NOMO-1 treated with dmso at 0.1 percent for 144 hours (cell line): ENCODE measurements around the gene XXYLT1.
"Not testable (repeated sequence)": the region's sequence is repeated elsewhere in the genome, so short reads cannot be mapped to it uniquely, and the experiment has no call there.

Experiments used
- DNase-seq: peaks from one replicate; lab custom pipeline; 2025; ENCODE audit not compliant: unreplicated experiment; lab: John Stamatoyannopoulos, UW

Gene XXYLT1, protein sequence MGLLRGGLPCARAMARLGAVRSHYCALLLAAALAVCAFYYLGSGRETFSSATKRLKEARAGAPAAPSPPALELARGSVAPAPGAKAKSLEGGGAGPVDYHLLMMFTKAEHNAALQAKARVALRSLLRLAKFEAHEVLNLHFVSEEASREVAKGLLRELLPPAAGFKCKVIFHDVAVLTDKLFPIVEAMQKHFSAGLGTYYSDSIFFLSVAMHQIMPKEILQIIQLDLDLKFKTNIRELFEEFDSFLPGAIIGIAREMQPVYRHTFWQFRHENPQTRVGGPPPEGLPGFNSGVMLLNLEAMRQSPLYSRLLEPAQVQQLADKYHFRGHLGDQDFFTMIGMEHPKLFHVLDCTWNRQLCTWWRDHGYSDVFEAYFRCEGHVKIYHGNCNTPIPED

DNA sequence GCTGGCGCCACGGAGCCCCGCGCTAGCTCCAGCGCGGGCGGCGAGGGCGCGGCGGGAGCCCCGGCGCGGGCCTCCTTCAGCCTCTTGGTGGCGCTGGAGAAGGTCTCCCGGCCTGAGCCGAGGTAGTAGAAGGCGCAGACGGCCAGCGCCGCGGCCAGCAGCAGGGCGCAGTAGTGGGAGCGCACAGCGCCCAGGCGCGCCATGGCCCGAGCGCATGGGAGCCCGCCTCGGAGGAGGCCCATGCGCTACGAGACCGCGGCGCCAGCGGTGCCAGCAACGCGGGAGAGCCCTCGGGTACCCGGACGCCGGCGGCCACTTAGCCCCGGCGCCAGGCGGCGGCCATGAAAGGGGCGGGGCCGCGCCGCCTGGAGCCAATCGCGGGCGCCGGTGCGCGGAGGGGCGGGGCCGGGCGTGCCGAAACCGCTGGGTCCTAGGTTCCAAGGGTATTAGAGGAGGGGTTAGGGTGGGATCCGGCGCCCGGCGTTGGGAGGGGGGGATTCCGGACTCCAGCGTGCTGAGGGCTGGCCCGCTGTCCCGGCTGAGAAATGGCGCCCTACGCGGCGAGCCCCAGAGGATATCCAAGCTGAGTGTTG lies at the start of gene XXYLT1:
Gene XXYLT1, minus strand, starts transcription at position 343 of the 593 bp plus-strand sequence. Its CDS starts 101 bp downstream, at position 242.
- peak; percentile 88 for DNase-seq

DNA sequence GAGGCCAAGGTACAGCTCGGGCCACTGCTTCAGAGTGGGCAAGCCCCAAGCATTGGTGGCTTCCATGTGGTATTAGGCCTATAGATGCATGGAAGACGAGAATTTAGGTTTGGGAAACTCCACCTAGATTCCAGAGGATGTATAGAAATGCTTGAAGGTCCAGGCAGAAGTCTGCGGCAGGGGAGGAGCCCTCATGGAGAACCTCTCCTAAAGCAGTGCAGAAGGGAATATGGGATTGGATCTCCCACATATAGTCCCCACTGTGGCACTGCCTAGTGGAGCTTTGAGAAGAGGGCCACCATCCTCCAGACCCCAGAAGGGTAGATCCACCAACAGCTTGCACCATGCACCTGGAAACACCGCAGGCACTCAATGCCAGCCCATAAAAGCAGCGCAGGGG lies 48.1 kb upstream of the XXYLT1 start:
- no peak for DNase-seq

DNA sequence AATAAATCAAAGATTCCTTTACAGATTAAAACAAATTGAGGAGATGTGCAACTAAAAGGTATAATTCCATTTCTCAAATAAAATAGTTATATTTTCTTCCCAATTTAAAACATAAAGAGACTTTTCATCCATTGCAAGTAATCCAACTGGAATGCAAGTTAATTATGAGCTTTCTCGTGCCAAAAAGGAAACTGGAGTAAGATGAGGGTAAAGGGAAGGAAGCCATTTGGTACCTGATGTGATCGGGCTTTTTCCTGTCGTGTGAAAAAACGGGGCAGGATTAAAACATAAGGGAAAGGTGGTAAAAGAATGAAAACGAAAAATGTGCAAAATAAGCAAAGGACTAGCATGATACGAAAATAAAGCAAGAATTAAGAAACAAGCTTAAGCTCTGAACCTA lies 41.8 kb upstream of the XXYLT1 start:
- no peak for DNase-seq

DNA sequence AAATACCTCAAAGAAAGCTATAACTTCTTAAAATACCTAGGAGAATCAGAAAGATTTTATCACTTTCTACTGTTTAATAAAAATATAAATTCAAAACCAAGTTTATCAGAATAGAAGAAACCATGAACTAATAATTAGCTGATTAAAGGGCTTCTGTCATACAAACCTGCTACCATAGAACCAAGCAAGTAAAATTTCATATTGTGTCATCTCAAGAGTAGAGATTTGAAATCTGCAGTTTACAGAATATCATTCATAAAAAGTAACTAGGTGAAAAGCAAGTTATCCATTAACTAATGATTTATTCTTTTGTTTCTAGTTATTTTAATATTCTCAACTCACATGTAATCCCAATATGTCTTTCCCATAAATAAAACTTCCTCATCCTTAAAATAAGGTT lies 36.8 kb upstream of the XXYLT1 start:
- DNase-seq: no peak

DNA sequence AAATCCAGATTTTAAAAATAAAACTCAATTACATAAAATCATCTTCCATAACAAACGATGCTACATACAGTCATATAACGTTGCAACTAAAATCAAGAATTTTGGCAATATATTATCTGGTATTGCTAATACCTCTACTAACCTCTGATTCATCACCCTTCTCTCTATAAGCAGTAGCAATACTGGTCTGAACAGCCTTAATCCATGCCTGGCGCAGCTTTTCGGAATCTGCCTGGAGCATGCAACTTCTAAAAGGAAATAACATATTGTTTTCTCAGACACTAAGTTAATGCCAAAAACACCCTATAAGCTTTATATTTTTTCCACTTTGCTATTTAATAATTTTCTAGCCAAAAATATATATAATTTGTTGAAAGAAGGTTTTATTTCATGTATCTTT lies 35.4 kb upstream of the XXYLT1 start:
- no peak for DNase-seq

DNA sequence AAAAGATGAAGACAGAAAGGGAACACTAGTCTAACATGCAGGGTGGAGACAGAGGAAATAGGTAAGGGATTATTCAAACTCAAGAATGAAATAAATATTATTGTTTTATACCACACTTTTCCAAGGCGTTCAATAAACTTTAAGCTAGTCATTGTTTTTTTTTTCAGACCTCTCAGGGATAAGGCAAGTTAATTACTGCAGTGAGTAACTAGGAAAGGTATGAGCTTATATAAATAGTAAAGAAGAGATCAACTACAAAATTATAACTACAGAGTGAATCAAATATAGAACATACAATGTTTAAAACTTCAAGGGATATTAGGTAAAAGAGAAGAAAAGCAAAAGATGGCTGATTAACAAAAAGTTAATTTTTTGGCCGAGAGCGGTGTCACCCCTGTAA lies 31.5 kb upstream of the XXYLT1 start:
- DNase-seq: no peak

DNA sequence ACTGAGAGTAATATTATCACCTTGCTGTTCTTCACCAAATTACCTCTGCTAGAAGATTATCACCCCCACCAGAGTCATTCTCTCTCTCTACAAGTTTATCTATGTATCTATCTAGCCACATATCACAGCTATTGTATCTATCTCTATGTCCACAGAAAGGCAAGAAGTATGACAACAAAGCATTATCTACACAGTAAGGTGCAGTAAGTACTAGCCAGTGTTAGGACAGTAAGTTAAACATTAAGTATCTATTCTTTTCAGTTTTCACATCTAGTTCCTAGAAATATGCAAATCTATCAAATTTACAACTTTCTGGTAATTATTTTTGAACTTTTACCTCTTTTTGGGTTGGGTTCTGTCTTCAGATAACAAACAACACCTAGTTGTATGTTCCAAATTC lies 26.5 kb upstream of the XXYLT1 start:
- DNase-seq: no peak

DNA sequence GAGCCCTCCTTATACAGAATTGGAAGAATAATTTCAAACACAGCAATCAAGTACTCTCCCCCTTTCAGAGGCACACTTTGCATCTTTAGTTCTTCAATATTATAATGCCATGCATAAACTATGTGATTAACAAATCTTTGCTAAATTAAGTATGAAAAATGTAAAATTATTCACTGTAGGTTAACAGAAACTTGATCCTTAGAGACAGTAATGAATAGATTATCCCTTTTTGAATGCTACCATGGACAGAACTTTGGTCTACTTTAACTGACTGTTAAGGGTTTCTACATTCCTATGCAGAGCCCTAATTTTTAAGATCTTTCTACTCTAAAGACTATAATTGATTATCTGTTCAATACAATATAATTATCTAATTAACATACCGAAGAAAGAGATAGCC lies 25.7 kb upstream of the XXYLT1 start:
- DNase-seq: no peak

DNA sequence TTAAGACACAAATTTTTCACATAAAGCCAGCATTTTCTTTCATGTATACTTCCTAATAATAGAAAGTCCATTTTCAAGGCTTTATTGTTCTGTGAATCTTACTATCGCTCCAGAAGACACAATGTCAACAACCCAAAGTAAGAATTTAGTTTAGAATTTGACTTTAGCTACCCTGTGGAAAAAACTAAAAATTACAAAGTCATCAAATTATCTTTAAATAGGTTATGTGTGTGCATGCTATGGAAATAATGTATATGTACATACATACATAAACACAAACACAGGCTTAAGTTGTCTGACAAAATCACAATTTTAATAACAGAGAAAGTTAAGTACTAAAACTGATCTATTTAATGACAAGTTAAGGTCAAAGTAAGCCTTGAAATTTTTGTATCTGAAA lies 20.2 kb upstream of the XXYLT1 start:
- no peak for DNase-seq

DNA sequence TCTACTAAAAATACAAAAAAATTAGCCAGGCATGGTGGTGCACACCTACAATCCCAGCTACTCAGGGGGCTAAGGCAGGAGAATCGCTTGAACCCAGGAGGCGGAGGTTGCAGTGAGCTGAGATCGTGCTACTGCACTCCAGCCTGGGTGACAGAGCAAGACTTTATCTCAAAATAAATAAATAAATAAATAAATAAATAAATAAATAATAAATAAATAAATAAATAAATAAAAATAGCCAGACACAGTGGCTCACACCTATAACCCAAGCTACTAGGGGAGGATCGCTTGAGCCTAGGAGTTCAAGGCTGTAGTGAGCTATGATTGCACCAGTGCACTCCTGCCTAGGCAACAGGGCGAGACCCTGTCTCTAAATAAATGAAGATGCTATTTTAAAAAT lies 19.7 kb upstream of the XXYLT1 start:
- not testable (repeated sequence) for DNase-seq

DNA sequence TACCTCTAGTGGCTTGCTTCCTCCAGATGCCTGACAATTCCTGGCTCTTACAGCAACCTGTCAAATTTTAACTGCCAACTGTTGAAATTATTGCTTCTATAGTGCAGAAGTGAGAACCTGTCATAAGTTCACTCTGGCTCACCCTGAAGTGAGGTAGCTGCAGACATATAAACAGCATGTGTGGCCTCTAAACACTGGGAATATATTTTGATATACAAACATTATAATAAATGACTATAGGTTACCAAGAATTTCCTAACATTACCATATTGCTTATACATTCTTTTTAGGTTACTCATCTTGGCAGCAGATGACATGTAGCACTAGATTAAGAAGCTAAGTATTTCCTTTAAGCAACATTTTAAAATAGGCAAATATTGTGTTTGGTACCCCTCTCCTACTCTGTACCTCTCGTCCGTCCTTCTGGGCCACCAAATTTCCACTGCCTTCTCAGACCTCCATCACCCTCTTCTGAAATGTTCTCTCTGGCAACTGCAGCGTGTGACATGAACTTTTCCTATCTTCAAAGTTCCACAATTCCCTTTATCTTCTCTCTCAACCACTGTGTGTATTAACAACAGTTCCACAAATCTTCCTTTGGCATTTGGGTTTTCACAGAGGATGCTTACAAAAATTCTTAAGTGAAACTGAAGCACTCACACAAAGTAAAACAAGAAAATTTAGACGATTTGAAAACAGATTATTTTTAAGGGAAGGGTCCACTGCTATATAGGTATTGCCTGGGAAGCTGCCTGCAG lies 15.3 kb upstream of the XXYLT1 start:
- DNase-seq: no peak

DNA sequence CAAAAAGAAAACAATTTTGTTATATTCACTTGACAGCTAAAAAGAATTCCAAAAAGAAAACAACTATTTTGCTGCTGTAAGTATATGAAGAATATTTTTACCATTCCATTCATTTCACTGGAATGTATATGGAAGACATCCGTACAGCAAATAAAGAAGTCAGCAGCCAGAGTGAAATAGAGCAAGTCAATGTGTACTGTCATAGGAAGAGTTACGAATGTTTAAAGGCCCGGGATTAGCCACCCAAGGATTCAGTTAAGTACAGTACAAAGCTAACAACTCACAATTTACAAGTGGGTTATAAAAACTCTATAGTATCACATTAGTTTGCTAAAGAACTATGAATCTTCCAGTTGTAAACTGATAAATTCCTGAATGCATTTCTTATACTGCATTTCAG lies 14.4 kb upstream of the XXYLT1 start:
- DNase-seq: no peak

DNA sequence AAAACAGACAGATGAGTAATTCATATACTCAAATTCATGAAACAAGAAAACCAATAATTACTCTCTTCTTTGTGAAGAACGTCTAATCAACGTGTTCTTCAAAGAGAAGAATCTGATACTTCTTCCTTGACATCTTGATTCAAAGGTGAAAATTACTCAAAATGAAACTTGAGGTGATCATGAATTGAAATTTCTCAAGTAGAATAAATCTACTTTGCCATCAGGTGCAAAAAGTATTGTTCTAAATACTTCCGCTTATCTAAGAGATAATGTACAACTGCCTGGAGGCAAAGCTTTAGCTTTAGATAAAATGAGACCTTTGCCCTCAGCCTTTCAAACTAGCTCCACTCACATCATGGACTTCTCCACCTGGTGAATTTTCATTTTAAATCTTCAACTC lies 13.9 kb upstream of the XXYLT1 start:
- no peak for DNase-seq

DNA sequence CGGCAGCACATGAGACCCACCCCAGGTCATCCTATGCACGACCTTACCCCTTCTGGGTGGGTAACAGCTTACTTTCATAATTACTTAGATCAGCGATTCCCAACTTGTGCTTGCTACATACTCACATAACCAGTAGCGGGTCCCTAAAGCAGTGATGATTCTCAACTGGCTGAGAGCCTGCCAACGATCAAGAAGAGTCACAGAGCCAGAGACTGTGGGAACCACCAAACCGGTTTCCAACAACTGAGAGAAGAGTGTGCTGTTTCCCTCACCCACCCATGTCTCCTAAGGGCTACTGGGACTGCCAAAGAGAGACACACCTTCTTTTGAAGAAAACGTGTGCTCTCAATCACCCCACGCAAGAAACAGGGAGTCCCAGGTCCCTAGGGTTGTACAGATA lies 12.0 kb upstream of the XXYLT1 start:
- DNase-seq: no peak

DNA sequence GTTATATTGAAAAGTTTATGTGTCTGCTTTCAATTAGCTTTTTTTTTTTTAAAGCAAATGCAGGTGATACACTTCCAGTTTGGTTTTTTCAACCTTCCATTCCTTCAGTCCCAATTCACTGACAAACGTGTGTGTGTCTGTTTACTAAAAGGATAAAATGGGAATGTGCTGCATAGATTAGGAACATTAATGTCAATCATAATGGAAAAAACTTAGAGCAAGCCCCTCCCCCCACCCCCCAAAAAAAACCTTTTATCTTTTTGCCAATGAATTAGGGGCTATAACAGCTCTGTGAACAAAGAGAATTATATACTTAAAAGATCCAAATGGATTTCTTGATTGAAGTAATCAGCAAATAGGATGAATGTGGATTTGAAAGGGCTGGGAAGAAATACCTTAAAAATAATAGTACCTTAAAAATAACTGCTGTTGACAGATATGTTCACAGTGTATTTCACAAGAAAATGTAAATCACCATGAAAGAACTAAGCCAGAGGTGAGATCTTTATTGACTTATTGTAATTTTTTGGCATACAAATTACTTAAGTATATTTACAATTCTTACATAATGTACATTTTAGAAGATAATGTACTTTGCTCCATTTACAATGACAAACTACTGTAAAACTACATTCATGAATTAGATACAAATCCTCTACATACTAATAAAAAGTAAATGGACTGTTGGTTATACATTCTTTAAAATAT lies 3.5 kb upstream of the XXYLT1 start:
- no peak for DNase-seq

DNA sequence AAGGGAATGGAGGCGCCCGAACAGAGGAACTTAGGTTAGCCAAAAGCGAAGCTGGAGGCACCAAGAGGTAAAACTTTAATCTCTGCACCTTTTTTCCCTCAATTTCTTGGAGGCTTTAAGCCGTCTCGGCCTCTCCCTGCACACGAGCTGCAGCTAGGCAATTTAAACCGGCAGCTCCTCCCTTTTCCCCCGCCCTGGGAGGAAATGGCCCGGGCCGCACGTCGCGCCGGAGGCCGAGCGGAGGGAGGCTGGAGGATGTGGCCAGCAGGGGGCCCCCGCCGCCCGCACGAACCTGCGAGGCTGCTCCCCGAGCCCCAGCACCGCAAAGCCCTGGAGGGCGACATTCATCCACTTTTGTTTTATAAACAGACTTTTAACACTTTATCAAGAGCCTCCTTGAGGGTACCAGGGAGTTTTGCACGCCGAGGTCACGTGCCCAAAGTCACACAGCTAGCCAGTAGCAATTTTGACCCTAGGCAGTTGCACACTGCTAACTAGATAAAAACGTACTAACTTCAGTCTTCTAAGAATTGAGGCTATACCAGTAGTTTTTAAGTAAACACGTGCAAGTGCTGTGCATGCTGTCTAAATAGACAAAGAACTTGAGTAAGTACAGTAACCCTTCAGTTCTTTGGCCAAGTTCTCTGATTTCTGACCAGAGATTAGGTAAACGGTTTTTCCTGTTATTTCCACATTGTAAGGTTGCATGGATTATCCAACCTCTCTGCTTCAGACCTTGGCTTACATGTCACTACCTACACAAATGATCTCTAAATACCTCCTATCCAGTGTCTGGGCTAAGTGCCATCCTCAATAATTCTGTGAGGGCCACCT lies 668 bp upstream of the XXYLT1 start:
- DNase-seq: peak; percentile 93

DNA sequence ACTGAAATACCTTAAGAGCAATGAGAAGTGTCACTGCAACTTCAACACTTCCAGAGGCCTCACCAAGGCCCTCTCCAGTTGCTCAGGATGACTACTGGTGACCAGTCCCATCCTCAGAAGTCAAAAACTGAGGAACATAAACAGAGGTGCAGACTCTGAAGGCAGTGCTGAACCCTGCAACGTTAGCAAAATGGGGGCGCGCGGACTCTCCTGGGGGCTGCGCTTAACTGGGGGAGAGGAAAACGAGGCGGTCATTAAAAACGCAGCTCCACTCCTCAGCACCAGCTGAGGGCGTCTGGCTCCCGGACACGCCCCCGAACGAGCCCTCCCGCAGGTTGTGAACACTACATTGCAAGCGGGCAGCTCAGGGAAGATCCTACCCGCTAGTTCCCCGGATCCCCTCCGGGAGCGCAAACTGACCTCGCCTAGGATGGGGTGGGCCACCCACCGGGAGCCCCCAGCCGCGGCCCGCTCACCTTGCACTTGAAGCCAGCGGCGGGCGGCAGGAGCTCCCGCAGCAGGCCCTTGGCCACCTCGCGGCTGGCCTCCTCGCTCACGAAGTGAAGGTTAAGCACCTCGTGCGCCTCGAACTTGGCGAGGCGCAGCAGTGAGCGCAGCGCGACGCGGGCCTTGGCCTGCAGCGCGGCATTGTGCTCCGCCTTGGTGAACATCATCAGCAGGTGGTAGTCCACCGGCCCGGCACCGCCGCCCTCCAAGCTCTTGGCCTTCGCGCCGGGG lies 711 bp downstream of the XXYLT1 start:
- DNase-seq: peak; percentile 24

DNA sequence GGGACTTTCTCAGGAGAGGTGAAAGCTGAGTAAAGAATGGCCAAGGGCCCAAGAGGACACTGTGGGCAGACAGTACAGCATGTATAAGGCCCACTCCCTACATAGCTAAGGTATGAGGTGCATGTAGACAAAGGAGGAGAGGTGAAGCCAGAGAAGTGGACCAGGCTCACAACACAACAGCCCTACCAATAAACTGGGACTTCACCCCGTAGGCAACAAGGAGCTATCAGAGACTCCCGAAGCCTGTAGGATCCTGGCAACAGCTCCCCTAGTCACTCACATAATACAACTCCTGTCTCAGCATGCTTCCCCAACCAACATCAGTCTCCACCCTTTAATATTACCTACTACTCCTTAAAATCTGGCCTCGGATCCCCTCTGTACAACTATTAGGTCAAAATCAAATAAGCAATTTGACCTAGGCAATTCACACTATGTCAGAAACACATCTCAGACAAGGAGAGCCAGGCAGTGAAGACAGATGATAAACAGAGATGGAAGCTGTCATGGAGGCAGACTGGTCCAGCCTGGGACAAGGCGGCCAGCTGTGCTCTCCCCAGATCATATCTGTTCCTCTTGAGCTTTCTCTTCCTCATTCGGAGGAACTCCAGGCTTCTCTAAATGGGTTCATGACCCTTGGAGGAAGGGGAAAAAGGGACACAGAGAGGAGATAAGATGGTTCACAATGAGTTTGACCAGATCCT lies 1.4 kb downstream of the XXYLT1 start:
- peak; percentile 17 for DNase-seq

DNA sequence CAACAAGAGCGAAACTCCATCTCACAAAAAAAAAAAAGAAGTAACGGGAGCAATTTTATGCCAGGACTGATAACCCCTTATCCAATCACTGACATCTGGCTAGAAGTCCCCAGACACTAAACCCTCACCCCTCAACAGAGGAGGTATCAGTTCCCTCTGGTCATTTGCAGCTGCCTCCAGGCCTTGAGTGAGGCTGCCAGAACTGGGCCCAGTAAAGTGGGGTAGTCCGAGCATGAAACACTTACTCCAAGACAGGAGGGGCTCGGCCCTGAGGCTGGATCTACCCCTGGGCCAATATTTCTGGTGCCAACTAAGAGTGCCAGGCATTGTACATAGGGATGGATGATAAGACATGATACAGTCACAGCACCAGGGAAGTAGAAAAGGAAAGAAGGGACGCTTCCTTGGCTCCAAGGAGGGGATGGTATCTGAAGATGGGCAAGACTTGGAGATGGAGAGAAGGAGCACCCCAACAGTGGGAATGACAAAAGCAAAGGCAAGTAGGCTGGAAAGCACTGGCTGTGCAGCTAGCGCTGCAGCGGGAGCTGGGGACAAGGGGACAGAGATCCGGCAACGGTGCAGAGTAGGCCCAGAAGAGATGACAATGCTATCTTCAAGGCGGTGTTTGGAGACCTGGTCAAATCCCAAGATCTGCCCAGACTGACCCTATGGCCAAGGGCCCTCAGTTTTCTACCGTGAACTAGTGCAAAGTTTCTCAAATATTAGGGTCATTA lies 2.2 kb downstream of the XXYLT1 start:
- no peak for DNase-seq
